HUES64 (cell line): ENCODE measurements around the gene LMOD1.
"Not testable (repeated sequence)": the region's sequence is repeated elsewhere in the genome, so short reads cannot be mapped to it uniquely, and the experiment has no call there.

Source experiments
- H3K27ac ChIP-seq: 2 replicates; pipeline ENCODE4 v1.7.0; 2013; ENCODE audit warnings: low read depth, low read length, inconsistent platforms
- H3K27me3 ChIP-seq: 2 replicates; pipeline ENCODE4 v1.6.1; 2013; ENCODE audit warnings: mild to moderate bottlenecking, low read length; ENCODE audit not compliant: insufficient read depth
- H3K36me3 ChIP-seq: 2 replicates; pipeline ENCODE4 v1.6.1; 2013; ENCODE audit warnings: mild to moderate bottlenecking, low read length; ENCODE audit not compliant: insufficient read depth
- H3K4me1 ChIP-seq: 2 replicates; pipeline ENCODE4 v1.6.1; 2013; ENCODE audit warnings: mild to moderate bottlenecking, low read length, moderate library complexity; ENCODE audit not compliant: insufficient read depth
- H3K4me3 ChIP-seq: 2 replicates; pipeline ENCODE4 v1.5.1; 2013; ENCODE audit warnings: mild to moderate bottlenecking, low read length, moderate library complexity
- H3K9ac ChIP-seq: 2 replicates; pipeline ENCODE4 v1.6.1; 2013; ENCODE audit warnings: mild to moderate bottlenecking, low read depth, low read length
- H3K9me3 ChIP-seq: 2 replicates; pipeline ENCODE4 v1.6.1; 2013; ENCODE audit warnings: low read depth, low read length; ENCODE audit not compliant: insufficient read depth
- WGBS: fragments of 150-250, 120-280 bp; methylation state at CpG from one replicate; pipeline ENCODE4 v1.1.7; 2013; ENCODE audit warnings: missing lambda C conversion rate; 5-methylcytosine and 5-hydroxymethylcytosine counted together

The LMOD1 gene

DNA sequence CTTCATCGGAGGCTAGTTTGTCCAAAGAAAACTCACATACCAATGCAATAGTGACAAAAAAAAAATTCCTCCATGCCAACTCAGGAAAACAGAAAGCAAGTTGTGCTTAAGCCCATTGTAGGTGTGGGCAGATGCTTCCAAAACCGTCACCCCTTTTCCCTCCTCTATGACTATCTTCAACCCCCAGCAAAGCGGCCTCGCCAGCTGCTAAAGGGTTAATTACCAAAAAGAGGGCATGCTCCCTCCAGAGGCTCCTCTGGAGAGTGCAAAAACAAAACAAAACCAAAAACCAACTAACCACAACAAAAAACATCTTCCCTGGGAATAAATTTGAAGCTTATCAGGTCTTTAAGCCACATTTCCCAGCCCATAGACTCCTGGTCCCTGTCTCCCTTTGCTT, 1.2 kb downstream of the LMOD1 start:
- WGBS: 43% methylated on average over 4 of the region's 4 CpGs
- Histone ChIP-seq H3K27ac (no peak overlapping the region), H3K36me3 (no peaks in the 10 kb centered on the region), H3K9ac (no peak overlapping the region), H3K4me3 (peak overlapping the region; percentile 53; the same call in 1 of the 2 replicates), H3K27me3 (peaks cover 20% of the 10 kb centered on the region), H3K9me3 (no peaks in the 10 kb centered on the region), H3K4me1 (peaks cover 16% of the 10 kb centered on the region)

DNA sequence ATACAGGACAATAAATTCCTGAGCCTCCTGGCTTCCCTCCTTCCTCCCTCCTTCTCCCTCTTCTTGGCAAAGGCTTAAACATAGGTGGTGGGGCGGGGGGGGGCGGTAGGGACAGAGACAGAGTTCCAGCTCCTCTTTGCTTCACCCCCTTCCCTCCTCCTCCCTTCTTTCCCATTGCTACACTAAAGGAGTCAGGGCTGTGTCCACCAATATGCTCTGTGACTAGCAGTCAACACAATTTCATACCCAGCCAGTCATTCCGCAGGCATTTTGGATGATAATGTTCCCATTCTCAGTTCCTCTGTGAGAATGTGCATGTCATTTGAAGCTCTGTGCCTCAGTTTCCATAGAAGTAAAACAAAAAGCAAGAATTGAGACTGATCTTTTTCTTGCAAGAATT, 1.7 kb downstream of the LMOD1 start:
- WGBS: 82% methylated on average over 2 of the region's 3 CpGs
- Histone ChIP-seq H3K9ac (no peak overlapping the region), H3K27me3 (peaks cover 20% of the 10 kb centered on the region)

DNA sequence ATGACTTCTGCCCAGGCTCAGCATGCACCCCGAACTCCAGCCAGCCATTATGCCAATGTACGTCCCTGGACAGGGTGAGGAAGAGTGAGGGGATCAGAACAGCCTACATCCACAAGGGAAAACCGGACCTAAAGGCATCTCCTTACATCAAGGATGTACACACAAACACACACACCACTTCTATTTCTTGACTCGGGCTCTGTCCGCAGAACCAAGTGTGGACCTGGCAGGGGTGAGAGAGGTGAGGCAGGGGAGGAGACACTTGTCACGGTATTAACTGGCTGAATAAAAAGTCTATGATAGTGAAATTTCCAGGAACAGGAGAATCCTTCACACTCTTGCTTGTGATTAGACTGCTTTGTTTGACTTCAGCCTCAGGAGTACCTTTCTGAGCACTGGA, 2.3 kb downstream of the LMOD1 start:
- H3K27me3 ChIP-seq: peaks cover 20% of the 10 kb centered on the region
- H3K9me3 ChIP-seq: no peaks in the 10 kb centered on the region
- H3K27ac ChIP-seq: no peak overlapping the region
- no peaks in the 10 kb centered on the region for H3K36me3 ChIP-seq
- H3K9ac ChIP-seq: no peak overlapping the region
- peaks cover 16% of the 10 kb centered on the region for H3K4me1 ChIP-seq
- H3K4me3 ChIP-seq: no peak overlapping the region
- 90% methylated on average over 6 of the region's 6 CpGs for WGBS

More for the DNA sequence above, 1.7 kb downstream of the LMOD1 start:
- Histone ChIP-seq H3K4me1 (peaks cover 16% of the 10 kb centered on the region), H3K27ac (no peak overlapping the region), H3K36me3 (no peaks in the 10 kb centered on the region), H3K9me3 (no peaks in the 10 kb centered on the region), H3K4me3 (no peak overlapping the region)

DNA sequence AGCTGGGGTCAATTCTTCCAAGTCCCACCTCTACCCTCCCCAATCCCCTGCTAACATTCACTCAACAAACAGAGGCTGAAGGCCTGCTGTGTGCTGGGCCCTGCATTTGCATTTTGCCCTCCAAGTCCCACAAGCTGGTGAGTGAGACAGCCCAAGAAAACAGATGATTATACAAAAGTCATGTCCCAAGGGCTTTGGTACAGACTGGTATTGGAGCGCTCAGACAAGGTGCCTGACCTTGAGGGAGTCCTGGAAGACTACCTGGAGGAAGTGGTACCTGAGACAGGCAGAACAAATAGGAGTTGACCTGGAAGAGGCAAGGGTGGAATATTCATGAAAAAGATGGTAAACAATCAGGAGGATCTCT, 4.2 kb downstream of the LMOD1 start:
- no peak overlapping the region for H3K9ac ChIP-seq

DNA sequence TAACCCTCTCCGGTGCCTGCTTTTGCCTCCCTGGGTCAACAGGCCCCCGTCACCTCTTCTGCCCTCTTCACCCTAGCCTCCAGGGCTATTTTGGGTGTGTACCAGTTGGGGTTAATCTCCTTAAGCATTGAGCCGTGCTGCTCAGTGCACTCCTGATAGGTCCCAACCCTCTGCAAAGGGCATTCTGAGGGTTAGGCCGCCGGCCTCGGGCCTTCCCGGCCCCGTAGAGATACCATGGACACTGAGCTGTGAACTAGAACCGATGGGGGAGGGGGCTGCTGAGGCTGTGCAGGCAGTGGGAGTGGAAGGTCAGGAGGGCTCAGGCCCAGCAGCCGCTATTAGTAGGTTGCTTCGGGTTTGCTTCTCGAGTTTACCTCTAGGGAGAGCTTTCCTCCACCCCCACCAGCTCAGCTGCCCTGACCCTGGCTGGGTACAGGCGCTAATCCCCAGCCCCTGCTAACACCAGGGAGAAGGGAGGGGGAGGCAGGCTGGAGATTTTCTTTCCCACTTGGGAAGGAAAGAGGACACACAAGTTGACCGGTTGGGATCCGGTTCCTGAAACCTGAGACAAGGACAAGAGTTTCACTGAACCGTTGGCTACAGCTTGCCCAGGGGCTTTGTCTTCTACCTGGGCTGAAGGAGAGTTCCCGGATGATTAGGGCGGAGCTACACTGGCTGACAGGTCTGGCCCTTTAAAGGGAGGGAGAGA, 4.8 kb downstream of the LMOD1 start:
- Histone ChIP-seq H3K36me3 (no peaks in the 10 kb centered on the region), H3K4me1 (peaks cover 16% of the 10 kb centered on the region), H3K4me3 (peak overlapping the region; percentile 40), H3K27ac (peak overlapping the region; percentile 93), H3K9me3 (no peaks in the 10 kb centered on the region), H3K27me3 (peaks cover under 1% of the 10 kb centered on the region), H3K9ac (peak overlapping the region; percentile 78)
- 12% methylated on average over 17 of the region's 18 CpGs for WGBS

More for the DNA sequence above, 4.2 kb downstream of the LMOD1 start:
- Histone ChIP-seq H3K4me1 (peaks cover 16% of the 10 kb centered on the region), H3K4me3 (no peak overlapping the region), H3K36me3 (no peaks in the 10 kb centered on the region), H3K27ac (peak overlapping the region; percentile 93), H3K27me3 (peaks cover 6% of the 10 kb centered on the region), H3K9me3 (no peaks in the 10 kb centered on the region)
- 81% methylated on average over 1 of the region's 1 CpG for WGBS

DNA sequence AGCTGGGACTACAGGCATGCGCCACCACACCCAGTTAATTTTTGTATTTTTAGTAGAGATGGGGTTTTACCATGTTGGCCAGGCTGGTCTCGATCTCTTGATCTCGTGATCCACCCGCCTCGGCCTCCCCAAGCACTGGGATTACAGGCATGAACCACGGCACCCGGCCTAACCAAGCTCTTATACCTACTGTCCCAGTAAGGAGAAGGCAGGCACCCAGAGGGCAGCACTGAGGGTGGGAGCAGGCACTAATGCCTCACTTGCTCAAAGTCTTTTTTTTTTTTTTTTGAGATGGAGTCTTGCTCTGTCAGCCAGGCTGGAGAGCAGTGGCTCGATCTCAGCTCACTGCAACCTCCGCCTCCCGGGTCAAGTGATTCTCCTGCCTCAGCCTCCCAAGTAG, 6.0 kb downstream of the LMOD1 start:
- not testable (repeated sequence) for H3K36me3 ChIP-seq, H3K9me3 ChIP-seq, H3K9ac ChIP-seq, H3K27ac ChIP-seq, H3K4me1 ChIP-seq, H3K27me3 ChIP-seq, H3K4me3 ChIP-seq
- WGBS: 96% methylated on average over 10 of the region's 10 CpGs

DNA sequence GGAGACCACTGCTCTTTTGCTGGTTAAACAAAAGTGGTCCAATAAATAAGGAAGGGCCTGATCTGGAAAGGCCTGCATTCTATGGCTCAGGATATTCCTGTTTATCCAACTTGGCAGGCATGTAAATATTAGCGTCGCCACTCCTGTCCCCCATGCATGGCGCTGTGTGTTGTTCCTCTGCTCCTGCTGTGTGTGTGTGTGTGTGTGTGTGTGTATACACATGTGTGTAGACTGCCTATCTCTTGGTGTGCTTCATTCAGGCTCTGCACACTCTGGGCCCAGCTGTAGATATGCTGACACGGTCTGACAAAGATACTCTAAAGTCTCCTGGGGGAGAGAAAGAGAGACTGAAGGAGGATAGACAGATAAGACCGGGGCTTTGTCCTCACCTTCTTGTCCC, 6.8 kb downstream of the LMOD1 start:
- WGBS: 94% methylated on average over 5 of the region's 5 CpGs
- Histone ChIP-seq H3K4me3 (no peak overlapping the region), H3K9me3 (no peaks in the 10 kb centered on the region), H3K27ac (no peak overlapping the region), H3K36me3 (no peaks in the 10 kb centered on the region), H3K9ac (no peak overlapping the region), H3K27me3 (no peaks in the 10 kb centered on the region), H3K4me1 (peaks cover 4% of the 10 kb centered on the region; the same call in 1 of the 2 replicates)

DNA sequence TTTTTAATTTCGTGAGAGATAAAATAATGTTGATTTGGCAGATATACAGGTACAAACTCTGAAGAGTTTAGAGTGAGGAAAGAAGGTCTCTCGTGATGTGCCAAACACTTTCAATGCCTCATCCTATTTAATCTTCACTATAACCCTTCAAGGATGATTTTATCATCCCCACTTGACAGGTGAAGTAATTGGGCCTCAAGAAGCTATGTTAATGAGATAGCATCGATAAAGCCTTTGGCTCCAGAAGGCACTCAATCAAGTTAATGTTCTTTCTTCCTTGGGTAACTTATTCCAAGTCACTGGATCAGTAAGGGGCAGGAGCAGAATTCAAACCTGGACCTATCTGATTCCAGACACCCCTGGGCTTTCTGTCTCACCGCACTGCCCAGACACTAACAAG, 7.2 kb downstream of the LMOD1 start:
- H3K36me3 ChIP-seq: no peaks in the 10 kb centered on the region
- H3K9me3 ChIP-seq: no peaks in the 10 kb centered on the region
- 97% methylated on average over 2 of the region's 4 CpGs for WGBS
- H3K9ac ChIP-seq: no peak overlapping the region
- H3K27ac ChIP-seq: no peak overlapping the region
- peaks cover 4% of the 10 kb centered on the region; the same call in 1 of the 2 replicates for H3K4me1 ChIP-seq
- H3K27me3 ChIP-seq: no peaks in the 10 kb centered on the region
- no peak overlapping the region for H3K4me3 ChIP-seq

DNA sequence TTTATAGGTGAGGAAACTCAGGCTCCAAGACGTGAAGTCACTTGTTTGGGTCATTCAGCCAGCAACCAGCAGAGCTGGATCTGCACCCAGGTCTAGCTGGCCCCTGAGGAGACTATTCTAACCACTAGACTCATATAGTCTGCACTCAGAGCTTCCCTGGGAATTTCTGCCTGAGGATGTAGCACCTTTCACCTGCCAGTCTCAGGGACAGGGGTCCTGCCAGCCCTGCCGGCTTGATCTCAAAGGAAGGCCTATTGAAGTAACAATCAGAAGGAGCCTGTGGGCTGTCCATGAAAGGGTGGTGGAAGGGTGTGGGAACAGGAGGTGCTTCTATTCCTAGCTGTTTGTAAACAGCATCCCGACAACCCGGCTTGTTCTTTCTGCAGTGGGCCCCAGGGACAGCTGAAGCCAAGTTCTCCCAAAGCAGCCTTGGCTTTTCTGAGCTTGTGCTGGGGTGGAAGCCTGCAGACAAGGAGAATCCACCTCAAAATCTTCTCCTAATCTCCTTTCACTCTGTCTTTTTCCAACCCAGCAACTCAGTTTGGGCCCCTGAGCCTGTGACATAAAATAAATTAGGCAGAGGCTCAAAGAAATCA, 7.8 kb downstream of the LMOD1 start:
- Histone ChIP-seq H3K9ac (no peak overlapping the region), H3K36me3 (no peaks in the 10 kb centered on the region), H3K4me1 (peaks cover 4% of the 10 kb centered on the region; the same call in 1 of the 2 replicates), H3K27me3 (no peaks in the 10 kb centered on the region), H3K4me3 (no peak overlapping the region), H3K27ac (no peak overlapping the region), H3K9me3 (no peaks in the 10 kb centered on the region)
- WGBS: 68% methylated on average over 4 of the region's 4 CpGs

DNA sequence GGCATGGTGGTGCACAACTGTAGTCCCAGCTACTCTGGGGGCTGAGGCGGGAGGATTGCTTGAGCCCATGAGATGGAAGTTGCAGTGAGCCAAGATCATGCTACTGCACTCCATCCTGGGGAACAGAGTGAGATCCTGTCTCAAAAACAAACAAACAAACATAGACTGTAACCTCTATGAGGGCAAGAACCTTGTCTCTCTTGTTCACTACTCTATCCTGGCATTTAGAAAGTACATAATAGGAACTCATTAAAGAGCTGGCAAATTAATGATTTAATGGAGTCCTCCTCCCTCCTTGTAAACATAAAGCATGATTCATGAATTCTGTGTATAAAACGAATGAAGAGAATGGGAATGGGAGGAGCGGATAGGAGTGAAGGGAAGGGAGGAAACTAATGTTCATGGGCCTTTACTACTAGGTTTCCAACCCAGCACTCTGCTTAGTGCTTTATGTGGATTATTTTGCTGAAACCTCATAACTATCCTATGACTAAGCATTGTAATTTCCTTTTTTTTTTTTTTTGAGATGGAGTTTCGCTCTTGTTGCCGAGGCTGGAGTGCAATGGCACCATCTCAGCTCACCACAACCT, 8.6 kb downstream of the LMOD1 start:
- Histone ChIP-seq H3K9ac (no peak overlapping the region), H3K4me3 (no peak overlapping the region), H3K27ac (no peak overlapping the region), H3K36me3 (no peaks in the 10 kb centered on the region), H3K4me1 (peaks cover 4% of the 10 kb centered on the region; the same call in 1 of the 2 replicates), H3K9me3 (no peaks in the 10 kb centered on the region), H3K27me3 (no peaks in the 10 kb centered on the region)
- 87% methylated on average over 5 of the region's 5 CpGs for WGBS

DNA sequence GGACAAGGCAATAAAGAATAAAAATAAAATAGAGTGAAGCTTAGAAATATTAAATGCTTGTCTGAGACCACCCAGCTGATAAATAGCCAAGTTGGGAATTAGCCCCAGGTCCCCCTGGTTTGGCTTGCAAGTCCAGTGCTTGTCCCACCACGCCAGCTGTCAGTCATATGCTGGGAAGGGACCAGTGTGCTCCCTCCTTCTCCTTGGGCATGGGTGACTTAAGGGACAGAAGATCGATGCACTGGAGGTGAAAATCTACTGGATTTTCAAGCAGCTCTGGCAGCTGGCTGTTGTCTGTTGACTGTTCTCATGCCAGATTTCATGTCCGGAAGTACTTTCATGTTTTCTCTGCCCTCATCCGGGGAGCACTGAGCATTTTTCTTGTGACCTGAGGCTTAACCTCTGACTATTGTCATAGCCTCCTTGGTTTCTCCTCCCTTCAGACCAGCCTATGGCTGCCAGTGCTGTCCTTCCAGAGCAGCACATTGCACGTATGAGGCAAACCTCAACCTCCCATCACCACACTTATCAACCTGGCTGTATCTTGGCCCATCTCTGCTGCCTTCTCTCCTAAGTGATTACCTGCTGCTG, 12.4 kb downstream of the LMOD1 start:
- no peak overlapping the region for H3K9ac ChIP-seq
- no peak overlapping the region for H3K27ac ChIP-seq
- H3K4me3 ChIP-seq: no peak overlapping the region
- H3K9me3 ChIP-seq: no peaks in the 10 kb centered on the region
- H3K27me3 ChIP-seq: no peaks in the 10 kb centered on the region
- no peaks in the 10 kb centered on the region for H3K4me1 ChIP-seq
- H3K36me3 ChIP-seq: no peaks in the 10 kb centered on the region
- 80% methylated on average over 5 of the region's 5 CpGs for WGBS
